ENCODE results near the gene ARHGEF10L.

GRCh38 chr1:17632106-17632505 lies 92.6 kb downstream of the ARHGEF10L start:
- no peak for TF ChIP-seq CTCF (IDR thresholded peaks at IDR 0.05)
- TF ChIP-seq EZH2 (IDR thresholded peaks at IDR 0.05) = no peak
- TF ChIP-seq EZH2phosphoT487 (IDR thresholded peaks at IDR 0.05) = no peak

Data from neural progenitor cell (in vitro differentiated cells).